ENCODE measurements around the gene NNMT. TPM values are rescaled to one million over a fixed set of nuclear protein-coding genes. Genes with fewer than 3 reads are reported as not detected.
"Not testable (repeated sequence)": the region's sequence is repeated elsewhere in the genome, so short reads cannot be mapped to it uniquely, and the experiment has no call there.

NNMT gene
- total RNA-seq, 1 experiment from 2014 or later: 66.9 TPM

- in situ Hi-C loops (cut with HindIII; ENCODE audit: low pct_unique_long_range_greater_than_20kb, low sequenced_read_pairs): no loop called here
- DNase-seq (ENCODE audit: low read depth): no peak
These were observed 25.5 kb downstream of the NNMT start for GRCh38 chr11:114321621-114322257.

DNA sequence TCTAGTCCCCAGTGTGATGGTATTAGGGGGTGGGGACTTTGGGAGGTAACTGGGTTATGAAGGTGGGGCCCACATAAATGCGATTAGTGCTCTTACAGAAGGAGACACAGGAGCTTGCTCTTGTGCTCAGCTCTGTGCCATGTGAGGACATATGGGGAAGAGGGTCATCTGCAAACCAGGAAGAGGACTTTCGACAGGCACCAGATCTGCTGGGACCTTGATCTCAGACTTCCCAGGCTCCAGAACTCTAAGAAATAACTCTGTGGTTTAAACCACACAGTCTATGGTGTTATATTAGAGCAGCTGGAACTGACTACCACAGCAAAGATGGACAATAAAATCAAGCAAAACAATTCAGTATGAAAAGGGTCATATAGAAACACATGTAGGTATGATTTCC lies 26.7 kb downstream of the NNMT start:
- no peak for DNase-seq (ENCODE audit: low read depth)
- in situ Hi-C loops (cut with HindIII; ENCODE audit: low pct_unique_long_range_greater_than_20kb, low sequenced_read_pairs): no loop called here

GRCh38 chr11:114326151-114326550 lies 30.0 kb downstream of the NNMT start:
- in situ Hi-C loops (cut with HindIII; ENCODE audit: low pct_unique_long_range_greater_than_20kb, low sequenced_read_pairs): no loop called here
- no peak for DNase-seq (ENCODE audit: low read depth)

DNA sequence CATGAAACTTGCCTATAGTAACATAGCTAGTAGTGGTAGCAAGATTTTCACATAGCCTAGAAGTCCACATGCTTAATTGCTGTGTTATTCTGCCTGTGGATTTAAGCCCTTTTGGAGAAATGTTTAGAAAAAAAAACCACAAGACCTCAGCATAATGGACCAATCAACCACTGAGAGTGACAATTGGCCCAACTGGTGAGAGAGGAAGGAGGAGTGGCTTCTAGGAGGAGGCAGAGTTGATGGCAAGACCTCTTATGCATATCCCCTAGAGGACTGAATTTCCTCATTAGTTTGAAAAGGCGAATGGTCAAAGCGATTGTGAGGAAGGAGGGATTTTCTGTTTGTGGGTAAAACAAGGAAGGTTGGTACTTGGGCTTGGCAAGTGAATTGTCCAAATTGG lies 30.6 kb downstream of the NNMT start:
- in situ Hi-C loops (cut with HindIII; ENCODE audit: low pct_unique_long_range_greater_than_20kb, low sequenced_read_pairs): no loop called here
- DNase-seq (ENCODE audit: low read depth): no peak

GRCh38 chr11:114330373-114330772 lies 34.2 kb downstream of the NNMT start:
- in situ Hi-C loops (cut with HindIII; ENCODE audit: low pct_unique_long_range_greater_than_20kb, low sequenced_read_pairs): no loop called here
- no peak for DNase-seq (ENCODE audit: low read depth)

GRCh38 chr11:114340311-114341131 lies 44.3 kb downstream of the NNMT start:
- DNase-seq (ENCODE audit: low read depth): peak; percentile 50
- in situ Hi-C loops (cut with HindIII; ENCODE audit: low pct_unique_long_range_greater_than_20kb, low sequenced_read_pairs): no loop called here

GRCh38 chr11:114341667-114342066 lies 45.5 kb downstream of the NNMT start:
- in situ Hi-C loops (cut with HindIII; ENCODE audit: low pct_unique_long_range_greater_than_20kb, low sequenced_read_pairs): not testable (repeated sequence)

DNA sequence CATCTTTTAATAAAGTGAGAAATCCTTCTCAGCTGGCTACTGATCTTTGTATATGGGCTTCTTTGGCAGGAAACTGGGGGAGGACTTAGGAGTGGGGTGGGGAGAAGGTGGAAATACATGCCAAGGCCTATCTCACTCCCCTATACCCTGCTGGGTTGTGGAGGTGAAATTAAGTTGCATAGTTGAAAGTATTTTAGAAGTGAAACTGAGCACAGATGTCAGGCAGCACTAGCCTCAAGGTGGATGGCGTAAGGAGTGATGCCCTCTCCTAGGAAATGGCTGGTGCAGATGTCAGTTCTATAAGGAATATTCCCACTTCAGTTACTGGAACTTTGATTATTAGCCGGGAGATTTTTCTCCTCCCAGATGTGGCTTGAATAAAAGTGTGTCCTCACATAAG lies 46.3 kb downstream of the NNMT start:
- DNase-seq (ENCODE audit: low read depth): no peak
- in situ Hi-C loops (cut with HindIII; ENCODE audit: low pct_unique_long_range_greater_than_20kb, low sequenced_read_pairs): no loop called here

More at GRCh38 chr11:114341667-114342066, 45.5 kb downstream of the NNMT start:
- not testable (repeated sequence) for DNase-seq (ENCODE audit: low read depth)

- in situ Hi-C loops (cut with HindIII; ENCODE audit: low pct_unique_long_range_greater_than_20kb, low sequenced_read_pairs): no loop called here
- no peak for DNase-seq (ENCODE audit: low read depth)
These were observed 46.8 kb downstream of the NNMT start for GRCh38 chr11:114343020-114343419.

DNA sequence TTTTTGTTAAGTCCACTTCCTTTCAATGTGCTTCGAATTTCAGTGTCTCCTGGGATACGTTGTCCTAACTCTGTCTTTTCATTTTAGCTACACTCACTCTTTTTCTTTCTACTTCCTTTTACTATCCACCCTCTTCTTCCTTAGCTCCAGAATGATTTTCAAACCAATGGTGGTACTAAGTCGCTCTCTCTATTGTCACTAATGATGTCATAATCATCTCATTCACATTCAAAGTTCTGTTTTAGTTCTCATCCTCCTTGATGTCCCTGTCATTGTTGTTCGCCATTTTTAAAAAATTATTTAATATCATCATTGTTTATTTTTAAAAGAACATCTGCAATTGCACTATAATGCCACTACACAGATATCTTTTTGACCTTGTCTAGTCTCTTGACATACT lies 47.3 kb downstream of the NNMT start:
- in situ Hi-C loops (cut with HindIII; ENCODE audit: low pct_unique_long_range_greater_than_20kb, low sequenced_read_pairs): no loop called here
- DNase-seq (ENCODE audit: low read depth): no peak

- in situ Hi-C loops (cut with HindIII; ENCODE audit: low pct_unique_long_range_greater_than_20kb, low sequenced_read_pairs): no loop called here
- DNase-seq (ENCODE audit: low read depth): no peak
These were observed 48.3 kb downstream of the NNMT start for GRCh38 chr11:114344494-114344893.

- in situ Hi-C loops (cut with HindIII; ENCODE audit: low pct_unique_long_range_greater_than_20kb, low sequenced_read_pairs): no loop called here
- no peak for DNase-seq (ENCODE audit: low read depth)
These were observed 49.5 kb downstream of the NNMT start for GRCh38 chr11:114345575-114346222.

GRCh38 chr11:114346709-114347141 lies 50.5 kb downstream of the NNMT start:
- in situ Hi-C loops (cut with HindIII; ENCODE audit: low pct_unique_long_range_greater_than_20kb, low sequenced_read_pairs): no loop called here
- no peak for DNase-seq (ENCODE audit: low read depth)

- in situ Hi-C loops (cut with HindIII; ENCODE audit: low pct_unique_long_range_greater_than_20kb, low sequenced_read_pairs): no loop called here
- DNase-seq (ENCODE audit: low read depth): no peak
These were observed 52.3 kb downstream of the NNMT start for GRCh38 chr11:114348200-114349191.

DNA sequence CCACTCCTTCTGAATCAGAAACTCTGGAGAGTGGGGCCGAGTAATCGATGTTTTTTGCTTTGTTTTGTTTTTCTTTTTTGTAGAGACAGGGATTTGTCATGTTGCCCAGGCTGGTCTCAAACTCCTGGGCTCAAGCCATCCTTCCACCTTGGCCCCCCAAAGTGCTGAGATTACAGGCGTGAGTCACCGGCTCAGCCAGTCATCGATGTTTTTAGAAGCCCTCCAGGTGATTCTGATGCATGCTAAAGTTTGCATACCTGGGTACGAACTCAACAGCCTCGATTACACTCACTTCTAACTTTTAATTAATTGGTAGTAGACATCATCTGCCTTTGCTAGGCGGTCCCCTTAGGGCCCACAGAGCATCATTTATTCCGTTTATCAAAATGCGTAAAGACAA lies 53.8 kb downstream of the NNMT start:
- DNase-seq (ENCODE audit: low read depth): no peak
- in situ Hi-C loops (cut with HindIII; ENCODE audit: low pct_unique_long_range_greater_than_20kb, low sequenced_read_pairs): no loop called here

- in situ Hi-C loops (cut with HindIII; ENCODE audit: low pct_unique_long_range_greater_than_20kb, low sequenced_read_pairs): no loop called here
- no peak for DNase-seq (ENCODE audit: low read depth)
These were observed 57.2 kb downstream of the NNMT start for GRCh38 chr11:114353443-114353842.

GRCh38 chr11:114354076-114354475 lies 57.9 kb downstream of the NNMT start:
- in situ Hi-C loops (cut with HindIII; ENCODE audit: low pct_unique_long_range_greater_than_20kb, low sequenced_read_pairs): no loop called here

DNA sequence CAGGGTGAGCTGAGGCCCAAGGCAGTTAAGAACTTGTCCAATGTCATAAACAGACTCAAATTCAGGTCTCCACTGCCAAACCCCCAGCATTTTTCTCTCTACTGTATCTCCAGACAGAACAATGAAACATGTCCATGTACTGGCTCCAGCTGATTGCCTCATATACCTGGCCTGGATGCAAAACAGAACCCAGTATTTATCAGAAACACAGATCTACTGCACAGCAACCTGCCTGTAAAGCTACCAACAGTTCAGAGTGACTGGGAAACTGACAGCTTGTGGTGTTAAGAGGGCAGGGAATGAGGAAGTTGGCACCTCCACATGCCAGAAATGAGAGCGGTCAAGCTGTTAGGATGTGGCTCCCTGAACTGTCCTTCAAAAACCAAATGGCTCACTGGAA lies 62.5 kb downstream of the NNMT start:
- in situ Hi-C loops (cut with HindIII; ENCODE audit: low pct_unique_long_range_greater_than_20kb, low sequenced_read_pairs): no loop called here
- DNase-seq (ENCODE audit: low read depth): no peak

More at GRCh38 chr11:114354076-114354475, 57.9 kb downstream of the NNMT start:
- peak; percentile 91 for DNase-seq (ENCODE audit: low read depth)

Data from Caki2 (cell line).